Measurements from ENCODE around the gene CAMSAP2. TPM values are rescaled to one million over a fixed set of nuclear protein-coding genes. Genes with fewer than 3 reads are reported as not detected.

Gene CAMSAP2
- total and polyA plus RNA-seq, 10 of the 15 experiments (the other 5 are each of a cell fraction or from before 2014, with no cell fraction given): 3.9 to 19.8 (median 8.0) TPM

- H3K27me3 ChIP-seq (replicated peaks in 1 of 2; ENCODE audit: control insufficient read depth in 2 of 2, insufficient read depth in 2 of 2, low read length in 1 of 2): no peaks in the 10 kb centered on the region
- no TSS peak for BruUV-seq (replicated peaks)
- peak overlapping the region; percentile 37; the same call in 1 of the 2 replicates for H3K4me3 ChIP-seq
- in situ Hi-C loops (cut with MboI): no loop called here
- H2AFZ ChIP-seq (ENCODE audit: control insufficient read depth, low read depth, low read length): no peak overlapping the region
- ChIA-PET CTCF (interaction anchor here (0.8 to 7.7 kb wide), 12 partner anchors 12 to 244 kb away, joined by 3 to 78 read pairs (median 6); no protein-coding TSS in a partner anchor), POLR2A (interaction anchor here (0.7 to 4.8 kb wide), 14 partner anchors 8 to 305 kb away, joined by 3 to 62 read pairs (median 4); no protein-coding TSS in a partner anchor), SMC1A (ENCODE audit: uncharacterized antibody, unreplicated experiment) (interaction anchor here (0.6 to 16.6 kb wide), 20 partner anchors 10 to 245 kb away, joined by 3 to 208 read pairs (median 6); partner anchors contain the start of gene INAVA), RAD21 (ENCODE audit: unreplicated experiment) (interaction anchor here (0.8 to 7.2 kb wide), 23 partner anchors 9 to 308 kb away, joined by 3 to 125 read pairs (median 5); no protein-coding TSS in a partner anchor)
- no peaks in the 10 kb centered on the region for H4K20me1 ChIP-seq (ENCODE audit: control insufficient read depth, insufficient read depth)
- intact Hi-C loops (cut with micrococcal nuclease; ENCODE audit: unreplicated experiment): loop anchor here (2.0 to 5.0 kb wide), 4 partner anchors 14 to 242 kb away; no protein-coding TSS in a partner anchor
- peak; percentile 9 for ATAC-seq
- no peak for DNase-seq (ENCODE audit: low read depth, low spot score)
- H3K9ac ChIP-seq (ENCODE audit: control insufficient read depth, insufficient read depth, low read length): peak overlapping the region; percentile 18; the same call in 1 of the 2 replicates
- peak overlapping the region; percentile 71 for H3K27ac ChIP-seq (ENCODE audit: control insufficient read depth, insufficient read depth)
- FAIRE-seq: no peak
- WGBS (ENCODE audit: insufficient coverage, insufficient replicate concordance, low lambda C conversion rate, missing lambda C conversion rate): 42% methylated on average over 11 of the region's 11 CpGs
- H3K4me2 ChIP-seq (ENCODE audit: control insufficient read depth, insufficient read depth): peak overlapping the region; percentile 90
- H3K36me3 ChIP-seq (ENCODE audit: control insufficient read depth in 2 of 2, insufficient read depth in 2 of 2, low read length in 1 of 2): no peaks in the 10 kb centered on the region
- no peaks in the 10 kb centered on the region for H3K9me3 ChIP-seq (replicated peaks; ENCODE audit: control insufficient read depth, insufficient read depth, low read length)
- H3K79me2 ChIP-seq (ENCODE audit: control insufficient read depth, insufficient read depth, low read length): no peaks in the 10 kb centered on the region
- peaks cover 65% of the 10 kb centered on the region for H3K4me1 ChIP-seq (ENCODE audit: control insufficient read depth, insufficient read depth, low read length)
- TF ChIP-seq RUNX3 (IDR thresholded peaks at IDR 0.05; ENCODE audit: low read length) (no peak), RAD21 (IDR thresholded peaks at IDR 0.05; ENCODE audit: insufficient read depth, low read depth, low read length) (no peak), NR2C1 (IDR thresholded peaks at IDR 0.05) (no peak), TCF12 (IDR thresholded peaks at IDR 0.05; ENCODE audit: low read depth, low read length) (0 out of 2 replicates have a peak, but pooled peaks have one; percentile 44), NFXL1 (IDR thresholded peaks at IDR 0.05; ENCODE audit: borderline replicate concordance) (no peak), SMAD5 (IDR thresholded peaks at IDR 0.05; ENCODE audit: low read depth) (no peak), ZNF687 (IDR thresholded peaks at IDR 0.05) (peak; percentile 7; the same call in 1 of the 2 replicates), EGR1 (IDR thresholded peaks at IDR 0.05; ENCODE audit: borderline replicate concordance in 1 of 2, low read depth in 2 of 2, low read length in 2 of 2) (no peak), SMAD1 (IDR thresholded peaks at IDR 0.05; ENCODE audit: low read depth, partially characterized antibody) (peak; percentile 70), RELB (IDR thresholded peaks at IDR 0.05; ENCODE audit: low read depth) (no peak), EP300 (IDR thresholded peaks at IDR 0.05; ENCODE audit: borderline replicate concordance in 1 of 2, control insufficient read depth in 1 of 2, low read depth in 2 of 2, low read length in 2 of 2) (0 out of 4 replicates have a peak, but pooled peaks of 1 of the 2 experiments have one; percentile 19), POLR2A (IDR thresholded peaks at IDR 0.05; ENCODE audit: low read depth, low read length) (0 out of 2 replicates have a peak, but pooled peaks have one; percentile 13), SMC3 (IDR thresholded peaks at IDR 0.05; ENCODE audit: borderline replicate concordance, low read length) (peak; percentile 5; the same call in 1 of the 2 replicates), IKZF1 (conservative IDR thresholded peaks at IDR 0.05) (peak; percentile 8; the same call in 1 of the 2 replicates), CBFB (IDR thresholded peaks at IDR 0.05; ENCODE audit: low read depth) (no peak), NFYB (IDR thresholded peaks at IDR 0.05; ENCODE audit: insufficient read depth, low read depth, low read length) (0 out of 2 replicates have a peak, but pooled peaks have one; percentile 5), POLR2AphosphoS5 (IDR thresholded peaks at IDR 0.05; ENCODE audit: low read length) (peak; percentile 48; the same call in 1 of the 2 replicates)
These were observed 128.5 kb downstream of the CAMSAP2 start for GRCh38 chr1:200867018-200867811.

Data from GM12878 (cell line).